Lower leg skin (tissue), 4 donors: Measurements from ENCODE around the gene DBP. TPM values are rescaled to one million over a fixed set of nuclear protein-coding genes. Genes with fewer than 3 reads are reported as not detected.

Source experiments
- DNase-seq, 2 donors: peaks; one replicate each; pipeline ENCODE4 v3.0.0-alpha.2; 2019; ENCODE audit warnings: low spot score in 2 of 2
- H3K4me3 ChIP-seq: fragments of 200-600 bp; sonication (generic); 2 replicates; pipeline ENCODE4 v1.5.1; 2017; ENCODE audit warnings: mild to moderate bottlenecking, low read depth; ENCODE audit not compliant: poor library complexity, severe bottlenecking
- POLR2A ChIP-seq, 2 donors: fragments of 450-650 bp; IDR thresholded peaks; one replicate each; pipeline ENCODE4 v1.6.1; 2016 to 2017; ENCODE audit warnings: antibody characterized with exemption in 2 of 2, mild to moderate bottlenecking in 1 of 2, moderate library complexity in 1 of 2
- WGBS, 2 donors: methylation state at CpG; one replicate each; pipeline ENCODE4 v1.1.5; 2018; 5-methylcytosine and 5-hydroxymethylcytosine counted together
- intact Hi-C: fragments of 100-400 bp; cut with DNase I; formaldehyde crosslinking; loops from one replicate; pipeline ENCODE4 v1.15.0; 2023; ENCODE audit warnings: low total_unique reads
- total RNA-seq, 4 donors: library from RNA; depleted of rRNA; stranded (reverse); fragments of >200 nt; gene quantifications; one replicate each; pipeline ENCODE4 v1.1.0, GENCODE V29; 2016
- TF ChIP-seq, protein P1 (sequence below), 3 donors: fragments of 450-650 bp; IDR thresholded peaks; one replicate each; pipeline ENCODE4 v1.5.1; 2016; ENCODE audit warnings: antibody characterized with exemption in 3 of 3, mild to moderate bottlenecking in 3 of 3, moderate library complexity in 2 of 3

DBP gene
- total RNA-seq, 4 donors from 2014 or later = 21.1 to 41.6 (median 24.8) TPM

DNA sequence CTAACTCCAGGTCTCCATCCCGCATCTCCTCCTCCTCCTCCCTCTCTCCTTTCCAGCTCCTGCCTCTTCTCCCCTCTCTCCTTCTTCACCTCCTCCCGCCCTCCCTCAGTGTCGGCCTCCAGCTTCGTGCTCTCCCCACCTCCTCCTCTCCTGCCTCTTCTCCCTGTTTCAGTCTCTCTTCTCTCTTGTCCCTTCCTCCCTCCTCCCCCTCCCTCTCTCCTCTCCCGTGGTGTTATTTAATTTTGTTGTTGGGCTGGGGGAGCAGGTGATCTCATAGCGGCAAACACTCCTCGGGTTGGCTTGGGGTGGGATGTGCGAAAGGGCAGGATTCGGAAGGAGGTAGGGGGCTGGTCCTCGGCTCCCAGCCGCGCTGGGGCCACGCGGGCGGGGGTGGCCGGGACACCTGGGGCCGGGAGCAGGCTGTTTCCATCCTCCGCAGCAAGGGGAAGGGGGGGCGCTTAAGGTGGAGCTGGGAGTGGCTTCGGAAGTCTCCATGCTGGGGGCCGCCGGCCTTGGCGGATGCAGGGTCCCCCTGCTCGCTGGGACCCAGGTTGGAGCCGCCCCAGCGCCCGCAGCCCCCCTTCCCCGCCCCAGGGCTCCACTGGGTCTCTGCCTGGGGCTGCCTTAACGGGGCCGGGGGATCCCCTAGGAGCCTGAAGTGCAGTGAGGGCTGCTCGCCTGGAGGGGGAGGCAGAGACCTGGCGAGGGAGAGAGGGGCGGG, 9.0 kb upstream of the DBP start, which contains the start of gene CA11:
TSS of gene CA11 (minus strand) at position 187 of the 721 bp plus-strand sequence. CDS start 555 bp downstream, outside the sequence.
- no peak for TF ChIP-seq POLR2A (IDR thresholded peaks at IDR 0.05)
- TF ChIP-seq, protein P1, sequence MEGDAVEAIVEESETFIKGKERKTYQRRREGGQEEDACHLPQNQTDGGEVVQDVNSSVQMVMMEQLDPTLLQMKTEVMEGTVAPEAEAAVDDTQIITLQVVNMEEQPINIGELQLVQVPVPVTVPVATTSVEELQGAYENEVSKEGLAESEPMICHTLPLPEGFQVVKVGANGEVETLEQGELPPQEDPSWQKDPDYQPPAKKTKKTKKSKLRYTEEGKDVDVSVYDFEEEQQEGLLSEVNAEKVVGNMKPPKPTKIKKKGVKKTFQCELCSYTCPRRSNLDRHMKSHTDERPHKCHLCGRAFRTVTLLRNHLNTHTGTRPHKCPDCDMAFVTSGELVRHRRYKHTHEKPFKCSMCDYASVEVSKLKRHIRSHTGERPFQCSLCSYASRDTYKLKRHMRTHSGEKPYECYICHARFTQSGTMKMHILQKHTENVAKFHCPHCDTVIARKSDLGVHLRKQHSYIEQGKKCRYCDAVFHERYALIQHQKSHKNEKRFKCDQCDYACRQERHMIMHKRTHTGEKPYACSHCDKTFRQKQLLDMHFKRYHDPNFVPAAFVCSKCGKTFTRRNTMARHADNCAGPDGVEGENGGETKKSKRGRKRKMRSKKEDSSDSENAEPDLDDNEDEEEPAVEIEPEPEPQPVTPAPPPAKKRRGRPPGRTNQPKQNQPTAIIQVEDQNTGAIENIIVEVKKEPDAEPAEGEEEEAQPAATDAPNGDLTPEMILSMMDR (IDR thresholded peaks at IDR 0.05) = peak in 1 of 3 donors; percentile 79
- intact Hi-C loops = loop anchor here (10.0 kb wide), 2 partner anchors 139 to 189 kb away; partner anchors contain the start of gene HSD17B14
- 0% methylated on average over 15 to 32 of the region's 33 CpGs for WGBS, 2 donors
- peak within 1 kb of the TSS; percentile 33 for H3K4me3 ChIP-seq
- peak in 1 of 2 donors; percentile 98 for DNase-seq

DNA sequence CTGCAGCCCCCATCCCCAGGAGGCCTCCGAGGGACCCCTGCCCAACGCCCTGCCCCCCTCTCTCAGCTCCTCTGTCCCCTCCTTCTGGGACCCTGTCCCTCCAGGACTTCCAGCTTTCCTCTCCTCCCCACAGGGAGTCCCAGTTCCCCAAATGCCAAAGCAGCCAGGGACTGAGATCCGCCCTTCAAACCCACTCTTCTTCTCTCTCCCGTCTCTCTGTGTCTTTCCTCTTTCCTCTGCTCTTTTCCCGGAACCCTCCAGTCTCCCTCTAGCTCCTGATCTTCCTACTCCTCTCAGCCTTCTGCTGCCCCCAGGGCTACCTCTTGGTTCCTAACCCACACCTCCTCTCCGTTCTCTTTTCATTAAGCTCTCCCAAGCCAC, 8.4 kb upstream of the DBP start:
- 0% methylated on average over 5 to 6 of the region's 6 CpGs for WGBS, 2 donors
- no peak for DNase-seq
- intact Hi-C loops = loop anchor here (10.0 kb wide), 2 partner anchors 139 to 189 kb away; partner anchors contain the start of gene HSD17B14
- no peak overlapping the region for H3K4me3 ChIP-seq
- TF ChIP-seq, protein P1 (IDR thresholded peaks at IDR 0.05) = no peak
- no peak for TF ChIP-seq POLR2A (IDR thresholded peaks at IDR 0.05)

GRCh38 chr19:48644839-48645619, 7.8 kb upstream of the DBP start:
- 5 to 7% methylated on average over 25 of the region's 25 CpGs for WGBS, 2 donors
- peak; percentile 85 to 93 for DNase-seq
- intact Hi-C loops = loop anchor here (10.0 kb wide), 2 partner anchors 140 to 190 kb away; partner anchors contain the start of gene HSD17B14
- no peak for TF ChIP-seq POLR2A (IDR thresholded peaks at IDR 0.05)
- TF ChIP-seq, protein P1 (IDR thresholded peaks at IDR 0.05) = no peak
- H3K4me3 ChIP-seq = no peak overlapping the region

GRCh38 chr19:48644355-48644754, 7.2 kb upstream of the DBP start:
- TF ChIP-seq, protein P1 (IDR thresholded peaks at IDR 0.05) = no peak
- no peak for TF ChIP-seq POLR2A (IDR thresholded peaks at IDR 0.05)
- 60 to 78% methylated on average over 4 of the region's 4 CpGs for WGBS, 2 donors
- intact Hi-C loops = loop anchor here (10.0 kb wide), 2 partner anchors 140 to 190 kb away; partner anchors contain the start of gene HSD17B14
- DNase-seq = no peak
- H3K4me3 ChIP-seq = no peak overlapping the region

GRCh38 chr19:48642862-48643261, 5.7 kb upstream of the DBP start:
- intact Hi-C loops = loop anchor here (10.0 kb wide), 2 partner anchors 142 to 192 kb away; partner anchors contain the start of gene HSD17B14
- no peak overlapping the region for H3K4me3 ChIP-seq
- TF ChIP-seq, protein P1 (IDR thresholded peaks at IDR 0.05) = no peak
- TF ChIP-seq POLR2A (IDR thresholded peaks at IDR 0.05) = no peak
- DNase-seq = no peak
- 85 to 91% methylated on average over 5 of the region's 5 CpGs for WGBS, 2 donors
